Measurements from ENCODE around the gene SERPINA12. TPM values are rescaled to one million over a fixed set of nuclear protein-coding genes. Genes with fewer than 3 reads are reported as not detected.
A peak's percentile ranks its signal among the peaks of the same experiment; 100 is the strongest.

SERPINA12 gene, protein sequence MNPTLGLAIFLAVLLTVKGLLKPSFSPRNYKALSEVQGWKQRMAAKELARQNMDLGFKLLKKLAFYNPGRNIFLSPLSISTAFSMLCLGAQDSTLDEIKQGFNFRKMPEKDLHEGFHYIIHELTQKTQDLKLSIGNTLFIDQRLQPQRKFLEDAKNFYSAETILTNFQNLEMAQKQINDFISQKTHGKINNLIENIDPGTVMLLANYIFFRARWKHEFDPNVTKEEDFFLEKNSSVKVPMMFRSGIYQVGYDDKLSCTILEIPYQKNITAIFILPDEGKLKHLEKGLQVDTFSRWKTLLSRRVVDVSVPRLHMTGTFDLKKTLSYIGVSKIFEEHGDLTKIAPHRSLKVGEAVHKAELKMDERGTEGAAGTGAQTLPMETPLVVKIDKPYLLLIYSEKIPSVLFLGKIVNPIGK
- total RNA-seq (2014; rRNA removed; shearing (Covaris generic); ENCODE audit: low replicate concordance): not detected in 2 replicates

- in situ Hi-C loops (cut with HindIII; ENCODE audit: low pct_unique_long_range_greater_than_20kb, low sequenced_read_pairs): no loop called here
These were observed at the start of gene SERPINA12 for GRCh38 chr14:94509356-94509755. Gene SERPINA12, minus strand, starts transcription at chr14:94509469. Its CDS starts 11,072 bp downstream, at chr14:94498397.

GRCh38 chr14:94558842-94559241 is 49.6 kb upstream of the SERPINA12 start:
- in situ Hi-C loops (cut with HindIII; ENCODE audit: low pct_unique_long_range_greater_than_20kb, low sequenced_read_pairs): no loop called here
- DNase-seq (ENCODE audit: low read depth): no peak

More at GRCh38 chr14:94509356-94509755, at the start of gene SERPINA12:
- no peak for DNase-seq (ENCODE audit: low read depth)

DNA sequence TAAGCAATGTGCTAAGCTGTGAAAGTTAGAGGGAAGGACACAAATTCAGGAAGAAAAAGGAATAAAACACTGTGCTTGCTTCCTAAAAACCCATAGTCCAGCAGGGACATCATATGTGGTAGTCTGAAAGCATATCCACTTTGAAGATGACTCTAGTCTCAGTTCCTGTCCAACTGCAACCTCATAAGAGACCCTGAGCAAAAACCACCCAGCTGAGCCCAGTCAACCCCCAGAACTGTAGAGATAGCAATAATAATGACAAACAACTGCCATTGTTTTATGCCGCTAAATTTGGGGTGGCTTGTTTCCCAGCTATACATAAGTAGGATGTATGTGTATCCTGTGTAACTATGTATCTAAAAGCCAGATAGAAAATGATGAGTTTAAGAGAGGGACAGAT is 48.1 kb upstream of the SERPINA12 start:
- no peak for DNase-seq (ENCODE audit: low read depth)
- in situ Hi-C loops (cut with HindIII; ENCODE audit: low pct_unique_long_range_greater_than_20kb, low sequenced_read_pairs): no loop called here

GRCh38 chr14:94555991-94556390 is 46.7 kb upstream of the SERPINA12 start:
- in situ Hi-C loops (cut with HindIII; ENCODE audit: low pct_unique_long_range_greater_than_20kb, low sequenced_read_pairs): no loop called here
- DNase-seq (ENCODE audit: low read depth): no peak

GRCh38 chr14:94550041-94550440 is 40.8 kb upstream of the SERPINA12 start:
- DNase-seq (ENCODE audit: low read depth): no peak
- in situ Hi-C loops (cut with HindIII; ENCODE audit: low pct_unique_long_range_greater_than_20kb, low sequenced_read_pairs): no loop called here

- in situ Hi-C loops (cut with HindIII; ENCODE audit: low pct_unique_long_range_greater_than_20kb, low sequenced_read_pairs): no loop called here
- DNase-seq (ENCODE audit: low read depth): peak; percentile 23
These were observed 40.0 kb upstream of the SERPINA12 start for GRCh38 chr14:94548999-94549985.

DNA sequence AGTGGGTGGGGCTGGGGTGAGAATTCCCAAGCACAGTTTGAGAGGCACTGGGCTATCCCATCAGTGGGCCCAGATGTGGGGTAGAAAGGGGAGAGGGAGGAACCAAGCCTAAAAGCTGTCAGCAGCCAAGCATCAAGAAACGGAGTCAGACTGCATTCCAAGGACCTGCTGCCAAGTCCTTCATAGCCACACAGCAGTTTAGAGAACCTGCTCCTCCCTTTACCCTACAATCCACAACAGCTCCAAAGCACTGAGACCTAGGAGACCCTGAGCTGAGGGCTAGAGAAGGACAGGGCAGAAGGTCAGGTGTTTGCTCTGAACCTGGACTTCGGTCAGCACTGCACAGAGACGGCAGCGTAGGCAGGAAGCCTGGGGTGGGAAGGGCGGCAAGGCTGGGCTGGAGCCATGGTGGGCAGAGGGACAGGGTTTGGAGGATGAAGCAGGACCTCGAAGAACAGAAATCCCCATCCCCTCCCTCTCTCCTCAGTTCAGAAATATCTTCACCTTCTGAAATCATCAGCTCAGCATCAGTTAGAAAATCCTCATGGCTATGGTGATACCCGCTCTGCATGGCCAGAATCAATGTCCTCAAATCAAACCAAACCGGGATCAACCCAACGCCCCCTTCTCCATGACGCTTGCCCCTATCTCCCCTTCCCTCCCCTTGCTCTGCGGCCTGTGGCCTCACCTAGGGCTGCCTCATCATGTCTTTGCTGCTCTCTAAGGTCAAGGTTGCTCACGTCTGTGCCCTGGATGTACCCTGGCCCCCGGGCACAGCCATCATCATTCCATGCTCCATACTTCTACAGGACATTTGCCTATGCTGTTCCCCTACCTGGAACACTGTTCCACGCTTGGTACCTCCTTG is 39.1 kb upstream of the SERPINA12 start:
- in situ Hi-C loops (cut with HindIII; ENCODE audit: low pct_unique_long_range_greater_than_20kb, low sequenced_read_pairs): no loop called here
- DNase-seq (ENCODE audit: low read depth): no peak

GRCh38 chr14:94547726-94548125 is 38.5 kb upstream of the SERPINA12 start:
- no peak for DNase-seq (ENCODE audit: low read depth)
- in situ Hi-C loops (cut with HindIII; ENCODE audit: low pct_unique_long_range_greater_than_20kb, low sequenced_read_pairs): no loop called here

DNA sequence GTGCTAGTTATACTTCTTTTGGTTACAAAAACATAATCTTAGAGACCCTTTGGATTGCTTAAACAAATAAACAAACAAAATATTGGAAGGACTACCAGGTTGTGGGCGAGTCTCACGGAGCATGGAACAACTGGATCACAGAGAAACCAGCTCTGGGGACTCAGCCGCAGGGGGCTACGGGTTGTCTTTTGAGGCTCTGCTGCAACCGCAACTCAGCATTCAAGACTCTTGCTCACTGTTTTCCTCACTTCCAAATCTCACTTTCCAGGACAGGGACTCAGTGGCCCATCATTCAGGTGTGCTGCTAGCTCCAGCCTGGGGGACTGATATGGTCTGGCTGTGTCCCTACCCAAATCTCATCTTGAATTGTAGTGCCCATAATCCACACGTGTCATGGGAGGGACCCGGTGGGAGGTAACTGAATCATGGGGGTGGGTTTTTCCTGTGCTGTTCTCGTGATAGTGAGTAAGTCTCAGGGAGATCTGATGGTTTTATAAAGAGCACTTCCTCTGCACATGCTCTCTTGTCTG is 37.9 kb upstream of the SERPINA12 start:
- in situ Hi-C loops (cut with HindIII; ENCODE audit: low pct_unique_long_range_greater_than_20kb, low sequenced_read_pairs): no loop called here
- DNase-seq (ENCODE audit: low read depth): no peak

DNA sequence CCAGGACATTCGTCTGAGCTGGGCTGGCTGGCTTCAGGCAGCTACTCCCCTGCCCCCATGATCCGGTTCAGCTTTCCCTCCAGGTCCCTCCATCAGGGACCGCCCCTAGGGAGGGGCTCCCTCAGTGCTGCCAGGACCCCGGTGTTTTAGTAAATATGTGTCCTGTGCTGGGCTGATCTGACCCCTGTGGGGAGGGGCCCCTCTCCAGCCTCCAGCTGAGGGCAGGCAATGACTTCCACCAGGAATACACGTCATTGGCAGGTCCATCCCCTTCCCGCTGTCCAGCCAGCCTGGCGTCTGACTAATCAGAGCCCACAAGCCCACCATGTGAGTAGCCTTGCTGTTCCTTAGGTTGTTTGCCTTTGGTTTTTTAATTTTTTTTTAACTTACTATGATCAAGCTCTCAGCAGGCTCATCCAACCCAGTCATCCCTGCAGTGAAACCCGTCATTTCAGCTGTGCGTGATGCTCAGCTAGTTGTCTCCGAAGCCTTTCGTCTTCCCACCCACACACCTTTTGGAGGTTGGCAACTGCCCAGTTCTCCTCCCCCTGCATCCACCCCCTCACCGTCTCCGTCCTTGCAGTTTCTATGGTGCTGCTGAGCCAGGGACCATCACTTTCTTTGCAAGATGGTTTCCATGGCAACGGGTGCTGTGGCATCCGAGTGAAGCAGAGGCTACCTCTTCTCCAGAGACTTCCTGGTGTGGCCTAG is 36.0 kb upstream of the SERPINA12 start:
- no peak for DNase-seq (ENCODE audit: low read depth)
- in situ Hi-C loops (cut with HindIII; ENCODE audit: low pct_unique_long_range_greater_than_20kb, low sequenced_read_pairs): no loop called here

GRCh38 chr14:94544726-94545125 is 35.5 kb upstream of the SERPINA12 start:
- no peak for DNase-seq (ENCODE audit: low read depth)
- in situ Hi-C loops (cut with HindIII; ENCODE audit: low pct_unique_long_range_greater_than_20kb, low sequenced_read_pairs): no loop called here

DNA sequence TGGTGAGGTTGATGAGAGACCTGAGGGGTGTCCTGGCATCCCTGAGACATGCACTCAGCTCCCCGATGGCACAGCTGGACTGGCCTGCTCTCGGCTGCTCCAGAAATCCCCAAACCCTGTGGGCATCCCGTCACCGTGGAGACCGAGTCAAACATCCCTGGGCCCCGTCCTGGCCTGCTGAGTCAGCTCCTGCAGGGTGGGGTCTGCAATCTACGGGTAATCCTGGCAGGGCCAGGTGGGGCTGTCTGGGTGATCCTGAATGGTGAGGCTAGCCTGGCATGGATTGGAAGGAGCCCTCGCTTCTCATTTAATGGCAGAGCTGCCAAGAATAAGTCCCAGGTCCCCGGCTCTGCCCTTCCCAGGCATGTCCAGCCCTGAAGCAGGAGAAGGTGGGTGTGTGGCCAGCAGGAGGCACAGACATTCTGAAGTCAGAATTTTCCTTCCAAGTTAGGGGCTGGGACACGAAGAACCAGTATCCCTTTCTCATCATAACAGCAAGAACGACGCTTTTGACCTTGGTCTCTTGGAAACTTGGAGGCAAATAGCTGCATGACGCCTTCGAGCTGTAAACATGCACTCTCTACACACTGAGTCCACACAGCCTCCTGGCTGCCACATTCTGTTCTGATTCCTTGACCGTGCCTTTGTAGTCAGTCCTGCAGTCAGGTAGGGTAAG is 34.3 kb upstream of the SERPINA12 start:
- in situ Hi-C loops (cut with HindIII; ENCODE audit: low pct_unique_long_range_greater_than_20kb, low sequenced_read_pairs): no loop called here
- no peak for DNase-seq (ENCODE audit: low read depth)

DNA sequence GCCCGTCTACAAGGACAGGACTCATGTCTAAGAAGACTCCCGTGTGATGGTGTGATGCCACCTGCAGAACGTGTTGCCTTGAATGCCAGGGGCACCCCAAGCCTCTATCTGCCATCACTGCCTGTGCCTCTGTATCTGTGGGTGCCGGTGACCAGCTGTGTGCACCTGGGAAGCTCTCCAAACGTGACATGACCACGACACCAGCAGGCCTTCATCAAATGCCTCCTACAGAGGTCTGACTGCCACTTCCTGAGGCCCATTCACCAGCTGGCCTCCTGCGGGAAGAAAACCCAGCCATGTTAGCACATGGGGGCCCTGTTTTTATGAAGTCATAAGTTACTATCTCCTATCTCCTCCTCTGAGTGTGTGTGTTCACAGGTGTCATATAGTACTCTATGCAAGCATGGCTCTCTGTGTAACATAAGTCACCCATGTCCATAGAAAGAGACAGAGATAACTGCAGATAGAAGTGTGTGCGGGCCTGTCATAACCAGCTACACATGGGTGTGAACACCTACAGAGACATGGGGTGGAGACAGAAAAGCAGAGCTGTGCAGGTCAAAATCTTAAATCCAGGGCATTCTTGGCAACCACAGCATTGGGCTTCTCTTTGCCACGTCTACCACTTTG is 33.7 kb upstream of the SERPINA12 start:
- no peak for DNase-seq (ENCODE audit: low read depth)
- in situ Hi-C loops (cut with HindIII; ENCODE audit: low pct_unique_long_range_greater_than_20kb, low sequenced_read_pairs): no loop called here

- no peak for DNase-seq (ENCODE audit: low read depth)
- in situ Hi-C loops (cut with HindIII; ENCODE audit: low pct_unique_long_range_greater_than_20kb, low sequenced_read_pairs): no loop called here
These were observed 33.0 kb upstream of the SERPINA12 start for GRCh38 chr14:94542111-94542810.

- no peak for DNase-seq (ENCODE audit: low read depth)
- in situ Hi-C loops (cut with HindIII; ENCODE audit: low pct_unique_long_range_greater_than_20kb, low sequenced_read_pairs): no loop called here
These were observed 32.1 kb upstream of the SERPINA12 start for GRCh38 chr14:94541234-94541975.

Data from Caki2 (cell line).